HepG2 (cell line): Measurements from ENCODE around the gene MCF2L.

Source experiments
- CEBPB ChIP-seq: IDR thresholded peaks from 2 replicates; pipeline ENCODE4 v1.6.1; 2011; ENCODE audit warnings: low read depth, low read length, improper control_type of control experiment, borderline replicate concordance
- ELF1 ChIP-seq: sonication (generic); formaldehyde crosslinking; IDR thresholded peaks from 2 replicates; pipeline ENCODE4 v1.4.0; 2020; ENCODE audit warnings: missing genetic modification reagents
- PHF20 ChIP-seq: sonication (generic); formaldehyde crosslinking; IDR thresholded peaks from 2 replicates; pipeline ENCODE4 v1.5.0; 2020; ENCODE audit warnings: mild to moderate bottlenecking, missing genetic modification reagents
- THAP7 ChIP-seq: sonication (generic); formaldehyde crosslinking; IDR thresholded peaks from 2 replicates; pipeline ENCODE4 v1.8.1; 2023; ENCODE audit warnings: mild to moderate bottlenecking, missing genetic modification reagents
- ZNF33B ChIP-seq: sonication (generic); formaldehyde crosslinking; IDR thresholded peaks from 2 replicates; pipeline ENCODE4 v1.5.1; 2020; ENCODE audit warnings: mild to moderate bottlenecking, missing genetic modification reagents

GRCh38 chr13:113129480-113129879 lies 160.5 kb downstream of the MCF2L start:
- TF ChIP-seq ZNF33B (CRISPR knock-in tag) (no peak), THAP7 (CRISPR knock-in tag) (no peak), ELF1 (CRISPR knock-in tag) (no peak), CEBPB (no peak), PHF20 (CRISPR knock-in tag) (no peak)
